HFF-Myc (cell line): Measurements from ENCODE around the gene MIF.
"Not testable (repeated sequence)": the region's sequence is repeated elsewhere in the genome, so short reads cannot be mapped to it uniquely, and the experiment has no call there.

Source experiments
- DNase-seq: peaks from one replicate; pipeline ENCODE4 v3.0.0-alpha.2; 2011; ENCODE audit warnings: low read depth; ENCODE audit errors: extremely low read depth
- H3K4me3 ChIP-seq: replicated peaks from 2 replicates; pipeline ENCODE4 v1.5.1; 2011; ENCODE audit warnings: low read depth, mild to moderate bottlenecking, control low read depth, low read length
- CTCF ChIP-seq: IDR thresholded peaks from 2 replicates; pipeline ENCODE4 v1.5.1; 2012; ENCODE audit warnings: mild to moderate bottlenecking, low read depth, low read length, control low read depth; ENCODE audit errors: missing control alignments

MIF gene

GRCh38 chr22:23897320-23897719, 3.1 kb downstream of the MIF start:
- TF ChIP-seq CTCF, result no peak
- no peak for DNase-seq
- H3K4me3 ChIP-seq, result no peak overlapping the region

GRCh38 chr22:23898006-23898974, 4.1 kb downstream of the MIF start:
- no peak for DNase-seq
- no peak overlapping the region for H3K4me3 ChIP-seq
- TF ChIP-seq CTCF, result no peak

GRCh38 chr22:23899042-23899745, 5.0 kb downstream of the MIF start:
- no peak for DNase-seq
- TF ChIP-seq CTCF, result no peak
- H3K4me3 ChIP-seq, result no peak overlapping the region

- not testable (repeated sequence) for DNase-seq, H3K4me3 ChIP-seq
Observed at GRCh38 chr22:23900227-23900626, 6.0 kb downstream of the MIF start.

- no peak for TF ChIP-seq CTCF
- no peak overlapping the region for H3K4me3 ChIP-seq
- DNase-seq, result no peak
Observed at GRCh38 chr22:23901600-23901999, 7.4 kb downstream of the MIF start.

- H3K4me3 ChIP-seq, result no peak overlapping the region
- TF ChIP-seq CTCF, result no peak
- DNase-seq, result no peak
Observed at GRCh38 chr22:23903328-23903971, 9.3 kb downstream of the MIF start.
